ENCODE measurements around the gene ZNF124.

DNA sequence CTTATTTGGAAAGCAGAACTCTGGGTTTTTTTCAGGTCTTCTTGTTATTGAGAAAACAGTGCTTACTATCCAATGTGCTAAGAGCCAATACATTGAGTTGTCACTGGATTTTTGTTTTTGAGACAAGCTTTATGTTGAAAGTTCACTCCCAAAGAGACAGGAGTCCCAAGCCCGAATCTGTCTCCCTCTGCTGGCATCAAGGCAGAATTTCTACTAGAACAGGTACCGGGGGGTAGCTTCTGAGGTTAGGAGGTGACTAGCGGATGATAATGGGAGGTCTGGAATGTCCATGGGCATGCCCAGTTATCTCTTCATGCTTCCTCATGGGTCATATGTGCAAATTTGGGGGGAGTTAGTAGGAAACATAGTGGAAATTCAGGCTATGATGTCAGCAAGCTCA, 25.1 kb downstream of the ZNF124 start:
- TF ChIP-seq CTCF (IDR thresholded peaks at IDR 0.05) (peak; percentile 48), ZFX (IDR thresholded peaks at IDR 0.05; ENCODE audit: borderline replicate concordance) (no peak)
